B cell (primary cell): ENCODE results near the gene STARD4.

Experiments
- CTCF ChIP-seq: fragments of 200-600 bp; IDR thresholded peaks from one replicate; pipeline ENCODE4 v1.8.0; 2022; ENCODE audit warnings: antibody characterized with exemption, mild to moderate bottlenecking
- EZH2 ChIP-seq: IDR thresholded peaks from 2 replicates; pipeline ENCODE4 v1.6.1; 2012; ENCODE audit warnings: borderline replicate concordance, low read depth, mild to moderate bottlenecking, moderate library complexity, low read length; ENCODE audit not compliant: insufficient read depth, poor library complexity, severe bottlenecking

GRCh38 chr5:111507276-111507675 lies 5.1 kb downstream of the STARD4 start:
- TF ChIP-seq CTCF (no peak), EZH2 (no peak)
